VCaP (cell line): ENCODE data around the gene RIPK3.
A peak's percentile ranks its signal among the peaks of the same experiment; 100 is the strongest.

ENCODE experiments used
- H3K27ac ChIP-seq: fragments of 450-650 bp; 2 replicates; pipeline ENCODE4 v1.5.1; 2017
- TF ChIP-seq, protein P1 (sequence below): fragments of 450-650 bp; conservative IDR thresholded peaks from 2 replicates; pipeline ENCODE4 v1.5.1; 2017; ENCODE audit warnings: mild to moderate bottlenecking, moderate library complexity

The RIPK3 gene

GRCh38 chr14:24351517-24351916, 11.7 kb upstream of the RIPK3 start:
- TF ChIP-seq, protein P1, sequence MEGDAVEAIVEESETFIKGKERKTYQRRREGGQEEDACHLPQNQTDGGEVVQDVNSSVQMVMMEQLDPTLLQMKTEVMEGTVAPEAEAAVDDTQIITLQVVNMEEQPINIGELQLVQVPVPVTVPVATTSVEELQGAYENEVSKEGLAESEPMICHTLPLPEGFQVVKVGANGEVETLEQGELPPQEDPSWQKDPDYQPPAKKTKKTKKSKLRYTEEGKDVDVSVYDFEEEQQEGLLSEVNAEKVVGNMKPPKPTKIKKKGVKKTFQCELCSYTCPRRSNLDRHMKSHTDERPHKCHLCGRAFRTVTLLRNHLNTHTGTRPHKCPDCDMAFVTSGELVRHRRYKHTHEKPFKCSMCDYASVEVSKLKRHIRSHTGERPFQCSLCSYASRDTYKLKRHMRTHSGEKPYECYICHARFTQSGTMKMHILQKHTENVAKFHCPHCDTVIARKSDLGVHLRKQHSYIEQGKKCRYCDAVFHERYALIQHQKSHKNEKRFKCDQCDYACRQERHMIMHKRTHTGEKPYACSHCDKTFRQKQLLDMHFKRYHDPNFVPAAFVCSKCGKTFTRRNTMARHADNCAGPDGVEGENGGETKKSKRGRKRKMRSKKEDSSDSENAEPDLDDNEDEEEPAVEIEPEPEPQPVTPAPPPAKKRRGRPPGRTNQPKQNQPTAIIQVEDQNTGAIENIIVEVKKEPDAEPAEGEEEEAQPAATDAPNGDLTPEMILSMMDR, result peak; percentile 23; the same call in 1 of the 2 replicates
- H3K27ac ChIP-seq, result no peak overlapping the region

- TF ChIP-seq, protein P1, result no peak
Observed at GRCh38 chr14:24349742-24350141, 10.0 kb upstream of the RIPK3 start.

DNA sequence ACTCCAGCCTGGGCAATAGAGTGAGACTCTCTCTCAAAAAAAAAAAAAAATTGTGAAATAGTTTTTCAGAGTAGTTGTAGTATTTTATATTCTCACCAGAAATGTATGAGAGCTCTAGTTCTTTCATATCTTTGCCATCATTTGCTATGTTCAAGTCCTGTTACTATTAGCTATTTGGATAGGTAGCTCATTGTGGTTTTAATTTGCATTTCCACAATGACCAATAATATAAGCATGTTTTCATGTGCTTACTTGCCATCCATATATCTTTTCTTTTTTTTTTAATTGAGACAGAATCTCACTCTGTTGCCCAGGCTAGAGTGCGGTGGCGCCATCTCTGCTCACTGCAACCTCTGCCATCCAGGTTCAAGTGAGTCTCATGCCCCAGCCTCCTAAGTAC, 8.4 kb upstream of the RIPK3 start:
- H3K27ac ChIP-seq, result no peak overlapping the region
- TF ChIP-seq, protein P1, result no peak

More at GRCh38 chr14:24349742-24350141, 10.0 kb upstream of the RIPK3 start:
- no peak overlapping the region for H3K27ac ChIP-seq

DNA sequence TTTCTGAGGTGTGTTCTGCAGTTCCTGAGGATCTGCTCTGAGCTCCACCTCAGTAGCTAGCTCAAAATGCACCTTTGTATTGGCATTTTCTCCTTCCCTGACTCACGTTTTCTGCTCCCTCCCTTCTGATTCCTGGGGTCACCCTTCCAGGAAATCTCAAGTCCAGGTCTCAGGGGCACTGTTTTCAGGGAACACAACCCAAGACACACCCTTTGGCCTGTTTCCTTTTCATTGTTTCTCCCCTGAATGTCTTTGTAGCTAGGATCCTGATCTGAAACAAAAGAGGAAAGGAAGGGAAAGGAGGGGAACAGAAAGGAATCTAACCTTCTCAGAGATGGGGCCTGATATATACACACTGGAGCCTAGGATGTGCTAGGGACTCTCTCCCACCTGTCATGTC, 7.3 kb upstream of the RIPK3 start:
- H3K27ac ChIP-seq, result no peak overlapping the region
- TF ChIP-seq, protein P1, result no peak

- TF ChIP-seq, protein P1, result no peak
- no peak overlapping the region for H3K27ac ChIP-seq
Observed at GRCh38 chr14:24343795-24344660, 4.2 kb upstream of the RIPK3 start.

DNA sequence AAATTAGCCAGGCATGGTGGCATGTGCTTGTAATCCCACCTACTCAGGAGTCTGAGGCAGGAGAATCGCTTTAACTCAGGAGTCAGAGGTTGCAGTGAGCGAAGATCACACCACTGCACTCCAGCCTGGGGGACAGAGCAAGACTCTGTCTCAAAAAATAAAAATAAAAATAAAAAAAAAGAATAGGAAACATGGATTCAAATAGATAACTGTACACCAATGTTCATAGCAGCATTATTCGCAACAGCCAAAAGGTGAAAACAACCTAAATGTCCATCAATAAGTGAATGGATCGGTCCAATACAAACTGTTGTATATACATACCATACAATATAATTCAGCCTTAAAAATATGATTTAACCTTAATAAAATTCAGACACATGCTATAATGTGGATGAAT, 3.1 kb upstream of the RIPK3 start:
- TF ChIP-seq, protein P1, result no peak
- H3K27ac ChIP-seq, result no peak overlapping the region

- TF ChIP-seq, protein P1, result no peak
- H3K27ac ChIP-seq, result no peak overlapping the region
Observed at GRCh38 chr14:24340606-24341005, 815 bp upstream of the RIPK3 start.
